Retinal pigment epithelial cell (primary cell): ENCODE measurements around the gene TPTE.
"Not testable (repeated sequence)": the region's sequence is repeated elsewhere in the genome, so short reads cannot be mapped to it uniquely, and the experiment has no call there.

ENCODE experiments used
- DNase-seq: peaks from one replicate; pipeline ENCODE4 v3.0.0-alpha.2; 2010; ENCODE audit warnings: low read depth
- H3K4me3 ChIP-seq: 2 replicates; pipeline ENCODE4 v1.5.1; 2011; ENCODE audit warnings: mild to moderate bottlenecking, low read length, control low read depth, moderate library complexity
- TF ChIP-seq, protein P1 (sequence below): conservative IDR thresholded peaks from 2 replicates; pipeline ENCODE4 v1.5.1; 2011; ENCODE audit warnings: low read depth, low read length, control low read depth, inconsistent platforms

The TPTE gene

DNA sequence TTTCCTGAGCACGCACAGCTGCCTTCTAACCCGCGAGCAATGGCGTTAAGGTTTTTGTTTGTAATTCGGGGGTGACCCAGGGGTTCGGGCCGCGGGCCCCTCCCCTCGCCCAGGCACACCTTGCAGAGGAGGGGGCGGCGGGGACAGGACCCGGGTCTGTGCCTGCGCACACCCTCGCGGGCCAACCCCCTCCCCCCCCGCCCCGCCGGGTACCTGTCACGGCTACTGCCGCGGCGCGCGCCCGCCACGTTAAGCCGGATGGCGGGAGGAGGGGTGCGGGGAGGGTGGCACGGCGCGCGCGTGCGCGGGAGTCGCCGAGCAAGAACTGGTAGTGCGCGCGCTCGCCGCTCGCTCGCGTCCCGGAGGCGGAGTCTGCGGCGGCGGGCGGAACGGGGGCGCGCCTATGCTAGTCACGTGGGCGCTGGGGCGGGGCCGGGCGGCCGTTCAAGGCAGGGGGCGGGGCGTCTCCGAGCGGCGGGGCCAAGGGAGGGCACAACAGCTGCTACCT, at the start of gene TPTE:
TPTE (plus strand) TSS at position 493 of the 508 bp plus-strand sequence. CDS start 17,141 bp downstream, outside the sequence.
- TF ChIP-seq, protein P1, sequence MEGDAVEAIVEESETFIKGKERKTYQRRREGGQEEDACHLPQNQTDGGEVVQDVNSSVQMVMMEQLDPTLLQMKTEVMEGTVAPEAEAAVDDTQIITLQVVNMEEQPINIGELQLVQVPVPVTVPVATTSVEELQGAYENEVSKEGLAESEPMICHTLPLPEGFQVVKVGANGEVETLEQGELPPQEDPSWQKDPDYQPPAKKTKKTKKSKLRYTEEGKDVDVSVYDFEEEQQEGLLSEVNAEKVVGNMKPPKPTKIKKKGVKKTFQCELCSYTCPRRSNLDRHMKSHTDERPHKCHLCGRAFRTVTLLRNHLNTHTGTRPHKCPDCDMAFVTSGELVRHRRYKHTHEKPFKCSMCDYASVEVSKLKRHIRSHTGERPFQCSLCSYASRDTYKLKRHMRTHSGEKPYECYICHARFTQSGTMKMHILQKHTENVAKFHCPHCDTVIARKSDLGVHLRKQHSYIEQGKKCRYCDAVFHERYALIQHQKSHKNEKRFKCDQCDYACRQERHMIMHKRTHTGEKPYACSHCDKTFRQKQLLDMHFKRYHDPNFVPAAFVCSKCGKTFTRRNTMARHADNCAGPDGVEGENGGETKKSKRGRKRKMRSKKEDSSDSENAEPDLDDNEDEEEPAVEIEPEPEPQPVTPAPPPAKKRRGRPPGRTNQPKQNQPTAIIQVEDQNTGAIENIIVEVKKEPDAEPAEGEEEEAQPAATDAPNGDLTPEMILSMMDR, result no peak
- no peak within 1 kb of the TSS for H3K4me3 ChIP-seq
- no peak for DNase-seq

DNA sequence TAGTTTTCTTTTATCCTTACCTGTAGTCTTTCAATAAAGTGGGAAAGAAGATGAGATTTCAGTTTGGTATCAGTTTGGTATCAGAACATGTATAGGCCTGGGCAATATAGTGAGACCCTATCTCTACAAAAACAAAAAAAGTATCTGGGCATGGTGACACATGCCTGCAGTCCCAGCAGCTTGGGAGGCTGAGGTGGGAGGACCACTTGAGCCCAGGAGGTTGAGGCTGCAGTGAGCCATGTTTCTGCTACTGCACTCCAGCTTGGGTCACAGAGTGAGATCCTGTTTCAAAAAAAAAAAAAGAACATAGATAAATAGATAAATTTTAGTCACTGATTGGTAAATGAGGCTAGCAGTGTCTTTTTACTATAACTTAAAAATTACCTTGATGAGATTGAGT, 49.4 kb upstream of the TPTE start:
- DNase-seq, H3K4me3 ChIP-seq: not testable (repeated sequence)

DNA sequence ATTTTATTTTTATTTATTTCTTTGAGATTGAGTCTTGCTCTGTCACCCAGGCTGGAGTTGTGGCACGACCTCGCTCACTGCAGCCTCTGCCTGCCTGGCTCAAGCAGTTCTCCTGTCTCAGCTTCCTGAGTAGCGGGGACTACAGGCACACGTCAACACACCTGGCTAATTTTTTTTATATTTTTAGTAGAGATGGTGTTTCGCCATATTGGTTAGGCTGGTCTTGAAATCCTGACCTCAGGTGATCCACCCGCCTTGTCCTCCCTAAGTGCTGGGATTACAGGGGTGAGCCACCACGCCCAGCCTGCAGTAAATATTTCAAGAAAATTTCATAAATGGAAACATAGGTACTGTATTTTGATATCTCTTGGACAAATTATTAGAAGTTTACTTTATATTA, 43.6 kb upstream of the TPTE start:
- H3K4me3 ChIP-seq, DNase-seq: not testable (repeated sequence)

DNA sequence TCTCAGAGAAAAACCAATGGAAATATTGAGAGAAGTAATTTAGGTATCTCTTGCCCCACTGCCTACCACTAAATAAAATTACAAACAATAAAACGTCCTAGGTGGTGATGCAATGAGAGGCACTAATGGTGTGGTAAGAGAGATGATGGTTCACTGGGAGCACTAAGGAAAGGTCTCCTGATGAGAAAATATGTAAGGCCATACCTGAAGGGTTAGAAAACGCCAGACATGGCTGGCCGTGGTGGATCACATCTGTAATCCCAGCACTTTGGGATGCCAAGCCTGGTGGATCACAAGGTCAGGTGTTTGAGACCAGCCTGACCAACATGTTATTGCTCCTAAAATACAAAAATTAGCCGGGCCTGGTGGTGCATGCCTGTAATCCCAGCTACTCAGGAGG, 41.5 kb upstream of the TPTE start:
- H3K4me3 ChIP-seq, DNase-seq: not testable (repeated sequence)

DNA sequence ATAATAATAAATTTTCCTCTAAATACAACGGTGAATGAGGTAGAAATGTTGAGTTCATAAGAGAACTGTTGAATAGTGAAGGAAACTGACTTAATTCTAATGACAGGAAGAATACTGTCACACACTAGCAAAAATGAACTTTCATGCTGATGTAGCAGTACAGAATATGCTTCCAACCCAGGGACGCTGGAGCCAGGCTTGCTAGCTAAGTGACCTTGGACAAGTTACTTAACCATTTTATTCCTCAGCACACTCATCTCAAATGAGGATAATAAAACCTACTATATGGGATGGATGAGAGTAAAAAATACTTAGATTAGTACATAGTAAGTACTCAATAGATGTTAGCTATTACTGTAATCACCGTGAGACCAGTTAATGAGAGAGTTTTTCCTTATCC, 36.5 kb upstream of the TPTE start:
- H3K4me3 ChIP-seq, result not testable (repeated sequence)

DNA sequence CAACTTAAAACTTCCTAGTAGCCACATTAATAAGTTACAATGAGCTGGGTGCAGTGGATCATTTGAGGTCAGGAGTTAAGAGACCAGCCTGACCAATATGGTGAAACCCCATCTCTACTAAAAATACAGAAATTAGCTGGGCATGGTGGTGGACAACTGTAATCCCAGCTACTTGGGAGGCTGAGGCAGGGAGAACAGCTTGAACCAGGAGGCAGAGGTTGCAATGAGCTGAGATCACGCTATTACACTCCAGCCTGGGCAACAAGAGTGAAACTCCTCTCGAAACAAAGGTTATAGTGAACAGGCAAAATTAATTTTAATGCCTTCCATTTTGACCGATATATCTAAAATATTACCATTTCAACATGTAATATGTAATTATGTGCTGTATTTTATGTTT, 30.9 kb upstream of the TPTE start:
- not testable (repeated sequence) for H3K4me3 ChIP-seq, DNase-seq

More for the DNA sequence above, 36.5 kb upstream of the TPTE start:
- DNase-seq, result not testable (repeated sequence)

DNA sequence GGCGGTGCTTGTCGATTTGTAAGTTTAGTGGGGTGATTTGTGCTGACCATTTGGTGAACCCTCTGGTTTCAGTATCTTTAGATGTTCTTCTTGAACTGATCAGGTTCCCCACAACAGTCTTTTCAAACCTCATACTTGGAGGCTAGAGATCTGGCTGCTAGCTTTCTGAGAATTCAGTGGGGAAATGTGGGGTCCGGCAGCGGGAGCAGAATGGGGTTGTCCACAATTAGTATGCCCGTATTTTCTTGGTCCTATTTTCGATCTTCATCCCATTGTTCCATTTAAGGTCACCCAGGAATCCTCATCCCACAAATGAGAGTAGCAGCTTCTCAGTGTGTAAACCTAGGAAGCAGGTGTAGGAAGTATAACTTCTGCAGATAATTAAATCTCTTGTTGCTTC, 10.3 kb upstream of the TPTE start:
- no peak overlapping the region for H3K4me3 ChIP-seq
- TF ChIP-seq, protein P1, result no peak
- no peak for DNase-seq

DNA sequence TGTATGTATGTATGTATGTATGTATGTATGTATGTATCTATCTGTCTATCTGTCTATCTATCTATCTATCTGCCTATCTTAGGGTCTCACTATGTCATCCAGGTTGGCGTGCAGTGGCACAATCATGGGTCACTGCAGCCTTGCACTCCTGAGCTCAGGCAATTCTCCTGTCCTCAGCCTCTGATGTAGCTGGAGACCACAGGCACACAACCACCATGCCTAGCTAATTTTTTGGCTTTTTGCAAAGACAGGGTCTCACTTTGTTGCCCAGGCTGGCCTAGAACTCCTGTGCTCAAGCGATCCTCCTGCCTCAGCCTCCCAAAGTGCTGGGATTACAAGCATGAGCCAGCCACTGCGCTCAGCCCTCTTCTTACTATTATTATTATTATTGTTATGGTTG, 4.5 kb upstream of the TPTE start:
- DNase-seq, H3K4me3 ChIP-seq: not testable (repeated sequence)

DNA sequence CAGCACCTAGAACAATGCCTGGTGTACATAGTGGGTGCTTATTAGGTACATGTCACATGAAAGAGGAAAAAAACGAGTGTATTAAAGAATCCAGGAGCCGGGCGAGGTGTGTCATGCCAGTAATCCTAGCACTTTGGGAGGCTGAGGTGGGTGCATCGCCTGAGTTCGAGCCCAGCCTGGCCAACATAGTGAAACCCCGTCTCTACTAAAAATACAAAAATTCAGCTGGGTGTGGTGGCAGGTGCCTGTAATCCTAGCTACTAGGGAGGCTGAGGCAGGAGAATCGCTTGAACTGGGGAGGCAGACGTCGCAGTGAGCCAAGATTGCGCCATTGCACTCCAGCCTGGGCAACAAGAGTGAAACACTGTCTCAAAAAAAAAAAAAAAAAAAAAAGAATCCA, 3.5 kb upstream of the TPTE start:
- not testable (repeated sequence) for DNase-seq, H3K4me3 ChIP-seq

DNA sequence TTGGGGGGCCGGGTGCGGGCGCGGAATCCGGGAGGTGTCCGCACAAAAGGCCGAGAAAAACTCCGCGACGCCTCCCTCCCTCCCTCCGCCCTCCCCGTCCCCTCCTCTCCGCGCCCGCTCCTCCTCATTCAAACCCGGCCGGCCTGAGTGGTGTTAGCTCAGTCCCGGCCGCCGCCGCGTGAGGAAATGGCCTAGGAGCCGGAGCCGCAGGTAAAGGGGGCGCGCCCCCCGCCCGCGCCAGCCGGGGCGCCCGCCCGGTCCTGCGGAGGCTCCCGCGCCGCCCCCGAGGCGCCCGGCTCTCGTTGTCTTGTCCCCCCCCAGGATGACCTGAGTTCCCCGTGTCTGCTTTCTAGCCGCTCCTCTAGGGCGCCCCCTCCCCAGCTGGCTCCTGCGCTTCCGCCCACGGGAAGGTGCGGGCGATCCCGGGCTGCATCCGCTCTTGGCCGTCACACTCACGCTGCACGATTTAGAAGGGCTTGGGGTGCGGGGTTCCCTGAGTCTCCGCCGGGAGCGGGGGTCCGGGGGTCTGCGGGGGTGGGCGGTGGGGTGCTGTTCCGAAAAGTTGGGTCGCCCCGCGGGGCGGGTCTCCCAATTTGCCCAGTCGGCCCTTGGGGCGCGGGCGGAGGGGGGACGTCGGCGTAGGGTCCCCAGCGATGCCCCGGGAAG, 585 bp downstream of the TPTE start:
- H3K4me3 ChIP-seq, DNase-seq: not testable (repeated sequence)

DNA sequence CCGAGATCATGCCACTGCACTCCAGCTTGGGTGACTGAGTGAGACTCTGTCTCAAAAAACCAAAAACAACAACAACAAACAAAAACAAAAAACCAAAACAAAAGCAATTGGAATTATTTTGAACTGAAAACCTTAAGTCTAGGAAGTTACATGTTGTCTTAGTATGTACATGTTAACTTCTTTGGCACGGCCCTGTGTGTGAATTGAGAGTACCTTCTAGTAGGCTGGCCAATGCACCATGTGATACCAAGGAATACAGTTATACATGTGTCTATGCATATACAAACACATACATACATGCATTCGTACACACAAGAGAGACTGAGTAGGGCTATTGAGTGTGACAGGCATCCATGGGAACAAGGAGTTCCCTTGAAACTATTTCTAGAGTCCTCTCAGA, 18.6 kb downstream of the TPTE start:
- TF ChIP-seq, protein P1, result no peak
- no peak for DNase-seq
- no peak overlapping the region for H3K4me3 ChIP-seq

DNA sequence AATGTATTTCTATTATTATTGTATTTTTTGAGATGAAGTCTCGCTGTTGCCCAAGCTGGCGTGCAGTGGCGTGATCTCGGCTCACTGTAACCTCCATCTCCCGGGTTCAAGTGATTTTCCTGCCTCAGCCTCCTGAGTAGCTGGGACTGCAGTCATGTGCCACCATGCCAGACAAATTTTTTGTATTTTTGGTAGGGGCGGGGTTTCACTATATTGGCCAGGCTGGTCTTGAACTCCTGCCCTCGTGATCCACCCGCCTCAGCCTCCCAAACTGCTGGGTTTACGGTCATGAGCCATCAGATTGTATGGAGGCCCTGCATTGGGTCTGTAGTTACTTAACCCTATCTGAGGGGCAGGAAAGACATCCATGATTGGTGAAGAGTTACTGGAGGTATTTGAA, 23.0 kb downstream of the TPTE start:
- not testable (repeated sequence) for DNase-seq, H3K4me3 ChIP-seq

DNA sequence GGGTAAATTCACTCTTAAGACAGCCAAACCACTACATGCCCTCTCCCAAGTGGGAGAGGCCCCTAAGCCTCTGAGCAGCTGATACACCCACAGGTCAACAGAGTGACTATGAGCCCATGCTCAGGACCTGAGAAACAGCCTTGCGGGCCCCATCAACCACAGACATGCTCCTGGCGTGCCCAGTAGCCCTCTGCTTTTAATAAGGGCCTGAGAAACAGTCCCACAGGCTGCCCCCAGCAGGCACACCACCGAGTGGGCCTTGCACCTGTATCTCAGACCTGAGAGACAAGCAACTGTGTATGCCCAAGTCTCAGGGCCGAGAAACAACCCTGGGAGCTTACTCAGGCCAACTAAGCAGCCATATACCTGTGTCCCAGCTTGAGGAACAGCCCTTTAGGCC, 26.5 kb downstream of the TPTE start:
- DNase-seq, H3K4me3 ChIP-seq: not testable (repeated sequence)

DNA sequence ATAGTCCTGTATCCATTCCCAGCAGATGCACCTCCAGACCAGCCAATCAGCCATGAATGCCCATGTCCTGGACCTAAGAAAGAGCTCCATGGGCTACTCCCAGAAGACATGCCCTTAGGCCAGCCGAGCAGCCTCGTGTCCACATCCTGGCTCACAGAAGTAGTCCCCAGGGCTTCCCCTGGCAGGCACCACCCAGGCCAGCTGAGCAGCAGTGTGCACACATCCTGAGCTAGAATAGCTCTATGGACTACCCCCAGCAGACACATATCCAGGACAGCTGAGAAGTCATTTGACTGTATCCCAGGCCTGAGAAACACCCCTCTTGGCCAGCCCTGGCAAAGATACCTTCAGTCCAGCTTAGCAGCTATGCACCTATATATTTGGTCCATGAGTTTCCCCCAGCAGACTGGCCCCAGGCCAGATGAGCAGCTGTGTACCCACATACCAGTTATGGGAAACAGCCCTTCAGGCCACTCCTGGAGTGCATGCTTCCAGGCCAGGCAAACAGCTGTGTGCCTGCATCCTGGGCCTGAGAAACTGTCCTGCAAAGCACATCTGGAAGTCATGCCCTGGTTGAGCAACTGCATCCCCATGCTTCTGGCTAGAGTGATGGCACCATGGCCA, 27.1 kb downstream of the TPTE start:
- H3K4me3 ChIP-seq, DNase-seq: not testable (repeated sequence)

DNA sequence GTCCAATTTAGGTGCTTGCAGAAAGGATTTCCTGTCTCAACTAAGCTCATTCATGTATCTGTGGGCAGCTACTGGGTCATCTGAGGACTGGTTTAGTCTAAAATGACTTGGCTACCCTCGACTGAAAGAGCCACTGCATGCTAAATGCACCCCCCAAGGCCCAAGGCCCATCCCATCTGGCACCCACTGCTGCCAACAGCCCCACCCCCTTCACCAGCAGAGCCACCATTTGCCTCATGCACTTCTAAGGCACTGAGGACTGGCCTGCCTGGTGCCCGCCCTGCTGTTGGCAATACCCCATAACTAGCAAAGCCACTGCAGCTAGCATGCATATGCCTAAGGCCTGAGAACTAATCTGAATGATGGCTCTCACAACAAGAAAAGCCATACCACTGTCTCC, 49.4 kb downstream of the TPTE start:
- H3K4me3 ChIP-seq, result not testable (repeated sequence)

DNA sequence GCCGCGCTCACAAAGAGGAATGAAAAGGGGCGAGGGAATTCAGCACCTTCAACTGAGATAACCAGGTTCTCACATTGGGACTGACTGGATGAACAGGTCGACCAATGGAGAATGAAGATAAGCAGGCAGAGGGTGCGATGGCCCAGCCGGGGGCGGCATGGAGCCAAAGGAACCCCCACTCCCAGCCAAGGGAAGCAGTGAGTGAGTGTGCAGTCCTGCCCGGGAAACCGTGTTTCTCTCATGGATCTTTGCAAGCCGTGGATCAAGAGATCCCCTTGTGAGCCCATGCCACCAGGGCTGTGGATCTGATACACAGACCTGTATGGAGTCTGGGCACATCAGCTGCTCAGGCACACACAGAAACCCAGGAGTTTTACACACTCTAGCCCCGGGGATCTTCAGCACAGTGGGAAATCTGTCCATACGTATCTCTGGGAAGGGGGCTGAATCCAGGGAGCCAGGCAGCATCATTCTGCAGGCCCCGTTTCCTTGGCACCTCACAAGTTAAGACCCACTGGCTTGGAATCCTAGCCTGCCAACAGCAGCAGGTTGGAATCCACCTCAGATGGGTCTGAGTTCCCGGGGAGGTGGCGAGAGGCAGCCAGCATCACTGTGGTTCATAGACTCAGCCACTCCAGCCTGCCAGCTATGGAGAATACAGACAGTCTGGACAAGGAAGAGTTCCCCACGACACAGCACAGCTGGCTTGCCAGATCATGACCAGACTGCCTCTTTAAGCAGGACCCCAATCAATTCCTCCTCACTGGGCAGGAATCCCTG, 53.3 kb downstream of the TPTE start:
- DNase-seq, H3K4me3 ChIP-seq: not testable (repeated sequence)

More for the DNA sequence above, 49.4 kb downstream of the TPTE start:
- not testable (repeated sequence) for DNase-seq
